Measurements from ENCODE around the gene SSUH2.
"Not testable (repeated sequence)": the region's sequence is repeated elsewhere in the genome, so short reads cannot be mapped to it uniquely, and the experiment has no call there.

Gene SSUH2, protein sequence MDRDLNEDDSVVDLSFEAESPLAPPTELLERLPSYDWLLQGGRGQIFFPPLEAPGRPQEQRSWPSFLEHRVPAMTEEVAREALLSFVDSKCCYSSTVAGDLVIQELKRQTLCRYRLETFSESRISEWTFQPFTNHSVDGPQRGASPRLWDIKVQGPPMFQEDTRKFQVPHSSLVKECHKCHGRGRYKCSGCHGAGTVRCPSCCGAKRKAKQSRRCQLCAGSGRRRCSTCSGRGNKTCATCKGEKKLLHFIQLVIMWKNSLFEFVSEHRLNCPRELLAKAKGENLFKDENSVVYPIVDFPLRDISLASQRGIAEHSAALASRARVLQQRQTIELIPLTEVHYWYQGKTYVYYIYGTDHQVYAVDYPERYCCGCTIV

DNA sequence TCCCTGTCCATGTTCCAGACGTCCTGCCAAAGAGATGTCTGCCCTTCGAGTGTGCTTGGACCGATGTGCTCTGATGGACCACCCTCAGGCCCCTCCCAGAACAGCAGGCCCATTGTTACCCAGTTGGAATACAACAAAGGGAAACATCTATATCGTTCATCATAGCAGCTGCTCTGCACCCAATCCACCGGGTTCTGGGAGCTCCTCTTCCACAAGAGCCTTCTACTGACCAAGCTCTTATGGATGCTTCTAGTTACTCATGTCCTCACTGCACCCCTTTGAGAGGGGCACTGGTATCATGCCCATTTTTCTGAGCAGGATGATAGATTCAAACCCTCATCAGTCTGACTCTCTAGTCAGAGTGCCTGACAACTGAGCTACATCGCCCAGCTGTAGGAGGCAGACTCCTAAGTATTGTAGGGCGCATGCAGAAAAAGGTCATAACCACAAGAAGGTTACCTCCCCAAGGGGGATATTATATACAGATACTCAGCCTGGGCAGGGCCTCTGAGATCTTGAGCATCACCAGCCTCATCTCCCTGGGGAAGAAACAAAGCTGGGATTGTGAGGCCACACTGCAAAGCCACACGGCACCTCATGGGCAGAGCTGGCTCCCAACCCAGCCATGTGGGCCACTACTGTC is at the start of gene SSUH2:
SSUH2 (minus strand) TSS at position 51 of the 643 bp plus-strand sequence; CDS start at position 11, 40 bp downstream.
- TF ChIP-seq, protein P1, sequence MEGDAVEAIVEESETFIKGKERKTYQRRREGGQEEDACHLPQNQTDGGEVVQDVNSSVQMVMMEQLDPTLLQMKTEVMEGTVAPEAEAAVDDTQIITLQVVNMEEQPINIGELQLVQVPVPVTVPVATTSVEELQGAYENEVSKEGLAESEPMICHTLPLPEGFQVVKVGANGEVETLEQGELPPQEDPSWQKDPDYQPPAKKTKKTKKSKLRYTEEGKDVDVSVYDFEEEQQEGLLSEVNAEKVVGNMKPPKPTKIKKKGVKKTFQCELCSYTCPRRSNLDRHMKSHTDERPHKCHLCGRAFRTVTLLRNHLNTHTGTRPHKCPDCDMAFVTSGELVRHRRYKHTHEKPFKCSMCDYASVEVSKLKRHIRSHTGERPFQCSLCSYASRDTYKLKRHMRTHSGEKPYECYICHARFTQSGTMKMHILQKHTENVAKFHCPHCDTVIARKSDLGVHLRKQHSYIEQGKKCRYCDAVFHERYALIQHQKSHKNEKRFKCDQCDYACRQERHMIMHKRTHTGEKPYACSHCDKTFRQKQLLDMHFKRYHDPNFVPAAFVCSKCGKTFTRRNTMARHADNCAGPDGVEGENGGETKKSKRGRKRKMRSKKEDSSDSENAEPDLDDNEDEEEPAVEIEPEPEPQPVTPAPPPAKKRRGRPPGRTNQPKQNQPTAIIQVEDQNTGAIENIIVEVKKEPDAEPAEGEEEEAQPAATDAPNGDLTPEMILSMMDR (IDR thresholded peaks at IDR 0.05; ENCODE audit: low read depth, low read length) = no peak
- H3K4me3 ChIP-seq (ENCODE audit: low read depth, low read length) = no peak within 1 kb of the TSS
- no peaks in the 10 kb centered on the region for H3K9me3 ChIP-seq (ENCODE audit: severe bottlenecking)
- H3K27ac ChIP-seq = no peak within 1 kb of the TSS
- DNase-seq = no peak
- no peaks in the 10 kb centered on the region for H3K36me3 ChIP-seq
- no peaks in the 10 kb centered on the region for H3K27me3 ChIP-seq (ENCODE audit: insufficient read depth, low read depth, severe bottlenecking)

DNA sequence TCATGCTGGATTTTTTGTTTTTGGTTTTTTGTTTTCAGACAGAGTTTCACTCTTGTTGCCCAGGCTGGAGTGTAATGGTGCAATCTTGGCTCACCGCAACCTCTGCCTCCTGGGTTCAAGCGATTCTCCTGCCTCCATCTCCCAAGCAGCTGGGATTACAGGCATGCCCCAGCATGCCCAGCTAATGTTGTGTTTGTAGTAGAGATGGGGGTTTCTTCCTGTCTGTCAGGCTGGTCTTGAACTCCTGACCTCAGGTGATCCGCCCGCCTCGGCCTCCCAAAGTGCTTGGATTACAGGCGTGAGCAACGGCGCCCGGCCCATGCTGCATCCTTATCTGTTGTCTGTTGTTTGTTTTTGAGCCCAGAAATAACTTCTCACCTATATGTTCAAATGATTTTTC is 46.7 kb upstream of the SSUH2 start:
- not testable (repeated sequence) for H3K27me3 ChIP-seq (ENCODE audit: insufficient read depth, low read depth, severe bottlenecking); H3K36me3 ChIP-seq; H3K27ac ChIP-seq; H3K4me3 ChIP-seq (ENCODE audit: low read depth, low read length); H3K9me3 ChIP-seq (ENCODE audit: severe bottlenecking); DNase-seq

- not testable (repeated sequence) for H3K27me3 ChIP-seq (ENCODE audit: insufficient read depth, low read depth, severe bottlenecking); H3K36me3 ChIP-seq; H3K4me3 ChIP-seq (ENCODE audit: low read depth, low read length); H3K27ac ChIP-seq; H3K9me3 ChIP-seq (ENCODE audit: severe bottlenecking); DNase-seq
These were observed 40.4 kb upstream of the SSUH2 start for GRCh38 chr3:8684992-8685391.

DNA sequence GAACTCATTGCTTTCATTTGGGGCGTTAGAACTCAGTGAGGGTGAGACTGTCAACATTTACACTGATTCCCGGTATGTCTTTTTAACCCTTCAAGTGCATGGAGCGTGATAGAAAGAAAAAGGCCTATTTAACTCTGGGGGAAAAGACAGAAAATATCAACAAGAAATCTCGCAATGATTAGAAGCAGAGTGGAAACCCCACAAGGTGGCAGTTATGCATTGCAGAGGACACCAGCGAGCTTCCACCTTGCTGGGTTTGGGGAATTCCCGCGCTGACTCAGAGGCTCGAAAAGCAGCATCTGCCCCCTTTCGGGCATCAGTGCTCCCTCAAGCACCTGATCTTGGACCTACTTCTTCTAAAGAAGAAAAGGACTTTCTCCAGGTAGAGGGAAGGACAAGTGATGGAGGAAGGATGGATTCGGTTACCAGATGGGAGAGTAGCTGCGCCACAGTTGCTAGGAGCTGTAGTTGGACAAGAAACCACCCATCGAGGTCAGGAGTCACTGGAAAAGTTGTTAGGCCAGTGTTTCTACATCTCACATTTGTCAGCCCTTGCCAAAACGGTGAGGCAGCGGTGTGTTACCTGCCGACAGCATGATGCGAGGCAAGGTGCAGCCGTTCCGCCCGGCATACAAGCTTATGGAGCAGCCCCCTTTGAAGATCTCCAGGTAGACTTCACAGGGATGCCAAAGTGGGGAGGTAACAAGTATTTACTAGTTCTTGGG is 38.4 kb upstream of the SSUH2 start:
- not testable (repeated sequence) for H3K27ac ChIP-seq, DNase-seq

GRCh38 chr3:8681881-8682538 is 37.4 kb upstream of the SSUH2 start:
- H3K9me3 ChIP-seq (ENCODE audit: severe bottlenecking); H3K27ac ChIP-seq; H3K4me3 ChIP-seq (ENCODE audit: low read depth, low read length); H3K27me3 ChIP-seq (ENCODE audit: insufficient read depth, low read depth, severe bottlenecking); H3K36me3 ChIP-seq; DNase-seq: not testable (repeated sequence)

More for the DNA sequence above, 38.4 kb upstream of the SSUH2 start:
- H3K4me3 ChIP-seq (ENCODE audit: low read depth, low read length); H3K27me3 ChIP-seq (ENCODE audit: insufficient read depth, low read depth, severe bottlenecking); H3K36me3 ChIP-seq; H3K9me3 ChIP-seq (ENCODE audit: severe bottlenecking): not testable (repeated sequence)

- DNase-seq = no peak
- TF ChIP-seq, protein P1 (IDR thresholded peaks at IDR 0.05; ENCODE audit: low read depth, low read length) = no peak
- no peak overlapping the region for H3K4me3 ChIP-seq (ENCODE audit: low read depth, low read length)
- H3K36me3 ChIP-seq = no peaks in the 10 kb centered on the region
- no peaks in the 10 kb centered on the region for H3K9me3 ChIP-seq (ENCODE audit: severe bottlenecking)
- H3K27ac ChIP-seq = no peak overlapping the region
- H3K27me3 ChIP-seq (ENCODE audit: insufficient read depth, low read depth, severe bottlenecking) = no peaks in the 10 kb centered on the region
These were observed 36.8 kb upstream of the SSUH2 start for GRCh38 chr3:8681349-8681748.

GRCh38 chr3:8679817-8680553 is 35.4 kb upstream of the SSUH2 start:
- not testable (repeated sequence) for H3K27ac ChIP-seq; H3K27me3 ChIP-seq (ENCODE audit: insufficient read depth, low read depth, severe bottlenecking)

More at GRCh38 chr3:8679817-8680553, 35.4 kb upstream of the SSUH2 start:
- not testable (repeated sequence) for H3K4me3 ChIP-seq (ENCODE audit: low read depth, low read length); DNase-seq; H3K9me3 ChIP-seq (ENCODE audit: severe bottlenecking); H3K36me3 ChIP-seq

Measured in WERI-Rb-1 (cell line).